ENCODE data around the gene ALDH1L1.

GRCh38 chr3:126147932-126148683 lies 32.3 kb downstream of the ALDH1L1 start:
- TF ChIP-seq CTCF (conservative IDR thresholded peaks at IDR 0.05; ENCODE audit: low read depth, low read length) (no peak), EZH2 (IDR thresholded peaks at IDR 0.05; ENCODE audit: low read length, unreplicated experiment) (no peak)

Data from PC-3 (cell line).